Measurements from ENCODE around the gene NLRC3. TPM values are rescaled to one million over a fixed set of nuclear protein-coding genes. Genes with fewer than 3 reads are reported as not detected.

NLRC3 gene, protein sequence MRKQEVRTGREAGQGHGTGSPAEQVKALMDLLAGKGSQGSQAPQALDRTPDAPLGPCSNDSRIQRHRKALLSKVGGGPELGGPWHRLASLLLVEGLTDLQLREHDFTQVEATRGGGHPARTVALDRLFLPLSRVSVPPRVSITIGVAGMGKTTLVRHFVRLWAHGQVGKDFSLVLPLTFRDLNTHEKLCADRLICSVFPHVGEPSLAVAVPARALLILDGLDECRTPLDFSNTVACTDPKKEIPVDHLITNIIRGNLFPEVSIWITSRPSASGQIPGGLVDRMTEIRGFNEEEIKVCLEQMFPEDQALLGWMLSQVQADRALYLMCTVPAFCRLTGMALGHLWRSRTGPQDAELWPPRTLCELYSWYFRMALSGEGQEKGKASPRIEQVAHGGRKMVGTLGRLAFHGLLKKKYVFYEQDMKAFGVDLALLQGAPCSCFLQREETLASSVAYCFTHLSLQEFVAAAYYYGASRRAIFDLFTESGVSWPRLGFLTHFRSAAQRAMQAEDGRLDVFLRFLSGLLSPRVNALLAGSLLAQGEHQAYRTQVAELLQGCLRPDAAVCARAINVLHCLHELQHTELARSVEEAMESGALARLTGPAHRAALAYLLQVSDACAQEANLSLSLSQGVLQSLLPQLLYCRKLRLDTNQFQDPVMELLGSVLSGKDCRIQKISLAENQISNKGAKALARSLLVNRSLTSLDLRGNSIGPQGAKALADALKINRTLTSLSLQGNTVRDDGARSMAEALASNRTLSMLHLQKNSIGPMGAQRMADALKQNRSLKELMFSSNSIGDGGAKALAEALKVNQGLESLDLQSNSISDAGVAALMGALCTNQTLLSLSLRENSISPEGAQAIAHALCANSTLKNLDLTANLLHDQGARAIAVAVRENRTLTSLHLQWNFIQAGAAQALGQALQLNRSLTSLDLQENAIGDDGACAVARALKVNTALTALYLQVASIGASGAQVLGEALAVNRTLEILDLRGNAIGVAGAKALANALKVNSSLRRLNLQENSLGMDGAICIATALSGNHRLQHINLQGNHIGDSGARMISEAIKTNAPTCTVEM
- under 1 TPM; under 0.01 TPM for total RNA-seq

DNA sequence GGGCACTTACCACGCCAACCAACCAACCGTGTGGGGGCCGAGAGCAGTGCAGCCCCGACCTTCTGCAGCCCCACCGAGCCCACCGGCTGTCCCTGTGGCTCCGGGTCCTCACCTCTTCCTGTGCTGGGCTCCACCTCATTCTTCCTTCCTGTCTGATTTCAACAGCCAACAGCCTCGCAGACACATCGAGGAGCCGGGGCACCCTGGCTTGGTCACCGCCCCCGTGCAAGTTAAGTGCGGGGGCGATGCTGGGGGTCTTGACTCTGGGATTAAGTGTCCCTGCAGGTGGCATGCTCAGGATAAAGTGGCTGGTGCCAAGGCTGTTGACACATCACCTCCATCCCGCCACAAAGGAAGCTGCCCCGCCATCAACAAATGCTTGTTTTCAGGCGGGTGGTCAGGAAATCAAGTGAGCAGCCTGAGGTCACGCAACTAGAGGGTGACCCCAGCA lies at the start of gene NLRC3:
NLRC3 (minus strand) TSS at position 102 of the 451 bp plus-strand sequence. CDS start 12,367 bp downstream, outside the sequence.

DNA sequence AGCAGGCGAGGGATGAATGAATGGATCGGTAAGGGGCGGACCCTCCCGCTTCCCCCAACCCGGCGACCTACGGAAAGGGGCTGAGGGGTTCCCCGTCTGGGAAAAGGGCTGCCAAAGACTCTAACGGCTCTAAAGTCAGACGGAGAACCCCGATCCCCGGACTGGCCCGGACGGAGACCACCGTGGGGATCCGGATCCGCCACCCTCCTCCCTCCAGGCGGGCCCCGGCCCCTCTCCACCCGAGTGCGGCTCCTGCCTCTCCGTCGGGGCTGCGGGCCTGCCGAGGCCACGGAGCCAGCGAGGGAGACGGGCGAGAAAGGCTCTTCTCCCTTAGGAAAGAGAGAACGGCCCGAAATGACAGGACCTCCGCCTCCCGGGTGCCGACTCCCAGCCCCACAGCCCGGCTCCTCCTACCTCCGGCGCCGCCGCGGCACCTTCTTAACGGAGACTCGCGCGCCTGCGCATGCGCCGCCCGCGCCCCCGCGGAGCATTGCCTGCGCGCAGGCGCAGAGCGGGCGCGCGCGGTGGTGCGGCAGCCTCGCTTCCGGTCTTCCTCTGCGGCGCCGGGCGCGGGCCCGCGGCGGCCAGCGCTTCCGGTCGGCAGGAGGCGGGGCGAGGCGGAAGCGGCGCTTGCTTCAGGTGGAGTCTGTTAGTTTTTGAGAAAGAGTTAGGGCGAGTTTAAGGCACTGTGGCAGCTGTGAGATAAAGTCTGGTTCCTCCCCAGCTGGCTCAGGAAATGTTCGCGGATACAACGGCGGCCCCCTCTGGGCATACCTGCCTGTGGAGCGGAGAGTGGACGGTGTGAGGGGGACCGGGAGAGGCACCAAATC lies 34.2 kb upstream of the NLRC3 start, which contains the start of gene SLX4:
SLX4 (minus strand) TSS at position 461 of the 830 bp plus-strand sequence. CDS start 2,642 bp downstream, outside the sequence.

DNA sequence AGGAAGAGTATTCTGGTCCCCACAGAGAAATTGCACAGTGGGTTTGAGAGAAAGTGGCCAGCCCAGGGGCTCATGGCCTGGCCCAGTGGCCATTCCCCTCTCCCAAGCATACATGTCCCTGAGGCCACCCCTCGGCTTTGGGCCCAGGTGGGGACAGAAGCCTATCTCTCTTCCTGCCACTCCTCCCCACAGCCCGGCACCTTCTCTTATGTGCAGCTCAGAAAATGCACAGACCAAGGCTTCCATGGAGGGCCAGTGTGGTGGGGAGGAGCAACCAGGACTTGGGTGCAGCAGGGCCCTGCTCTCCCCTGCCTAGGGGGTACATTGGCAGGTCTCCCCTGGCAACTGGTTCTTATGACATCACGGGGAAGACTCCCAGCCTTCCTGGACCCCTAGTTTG lies 82.0 kb downstream of the NLRC3 start, which contains the start of gene C16orf90:
C16orf90 (minus strand) TSS at position 314 of the 400 bp plus-strand sequence; CDS start at position 246, 68 bp downstream.

Other genes with a start within 250 kb of the NLRC3 start
- not detected for gene OR2C1, start 221.5 kb downstream of the NLRC3 start, total RNA-seq
- 10 to 100 TPM; 10.3 to 12.0 TPM for gene ZSCAN32, start 176.4 kb downstream of the NLRC3 start, total RNA-seq
- gene ZNF174, start 176.2 kb downstream of the NLRC3 start, total RNA-seq, result 10 to 100 TPM; 11.3 to 14.8 TPM
- 1 to 10 TPM; 2.1 to 2.7 TPM for gene ZNF597, start 133.9 kb downstream of the NLRC3 start, total RNA-seq
- gene NAA60, start 133.7 kb downstream of the NLRC3 start, total RNA-seq, result 10 to 100 TPM; 18.9 to 23.0 TPM
- gene C16orf90, start 81.9 kb downstream of the NLRC3 start, total RNA-seq, result not detected
- 10 to 100 TPM; 12.7 to 13.4 TPM for gene CLUAP1, start 76.4 kb downstream of the NLRC3 start, total RNA-seq
- 1 to 10 TPM; 4.8 to 8.0 TPM for gene SLX4, start 34.2 kb upstream of the NLRC3 start, total RNA-seq
- 1 to 10 TPM; 8.3 to 10.0 TPM for gene DNASE1, start 77.3 kb upstream of the NLRC3 start, total RNA-seq
- gene TRAP1, start 140.1 kb upstream of the NLRC3 start, total RNA-seq, result 10 to 100 TPM; 59.5 to 85.9 TPM

Measured in melanocyte of skin (primary cell).